SHP77 treated with DMSO at 0.1 percent for 48 hours (cell line): ENCODE measurements around the gene USP2.

Experiments used
- DNase-seq: peaks from one replicate; lab custom pipeline; 2025; lab: John Stamatoyannopoulos, UW

Gene USP2, protein sequence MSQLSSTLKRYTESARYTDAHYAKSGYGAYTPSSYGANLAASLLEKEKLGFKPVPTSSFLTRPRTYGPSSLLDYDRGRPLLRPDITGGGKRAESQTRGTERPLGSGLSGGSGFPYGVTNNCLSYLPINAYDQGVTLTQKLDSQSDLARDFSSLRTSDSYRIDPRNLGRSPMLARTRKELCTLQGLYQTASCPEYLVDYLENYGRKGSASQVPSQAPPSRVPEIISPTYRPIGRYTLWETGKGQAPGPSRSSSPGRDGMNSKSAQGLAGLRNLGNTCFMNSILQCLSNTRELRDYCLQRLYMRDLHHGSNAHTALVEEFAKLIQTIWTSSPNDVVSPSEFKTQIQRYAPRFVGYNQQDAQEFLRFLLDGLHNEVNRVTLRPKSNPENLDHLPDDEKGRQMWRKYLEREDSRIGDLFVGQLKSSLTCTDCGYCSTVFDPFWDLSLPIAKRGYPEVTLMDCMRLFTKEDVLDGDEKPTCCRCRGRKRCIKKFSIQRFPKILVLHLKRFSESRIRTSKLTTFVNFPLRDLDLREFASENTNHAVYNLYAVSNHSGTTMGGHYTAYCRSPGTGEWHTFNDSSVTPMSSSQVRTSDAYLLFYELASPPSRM

DNA sequence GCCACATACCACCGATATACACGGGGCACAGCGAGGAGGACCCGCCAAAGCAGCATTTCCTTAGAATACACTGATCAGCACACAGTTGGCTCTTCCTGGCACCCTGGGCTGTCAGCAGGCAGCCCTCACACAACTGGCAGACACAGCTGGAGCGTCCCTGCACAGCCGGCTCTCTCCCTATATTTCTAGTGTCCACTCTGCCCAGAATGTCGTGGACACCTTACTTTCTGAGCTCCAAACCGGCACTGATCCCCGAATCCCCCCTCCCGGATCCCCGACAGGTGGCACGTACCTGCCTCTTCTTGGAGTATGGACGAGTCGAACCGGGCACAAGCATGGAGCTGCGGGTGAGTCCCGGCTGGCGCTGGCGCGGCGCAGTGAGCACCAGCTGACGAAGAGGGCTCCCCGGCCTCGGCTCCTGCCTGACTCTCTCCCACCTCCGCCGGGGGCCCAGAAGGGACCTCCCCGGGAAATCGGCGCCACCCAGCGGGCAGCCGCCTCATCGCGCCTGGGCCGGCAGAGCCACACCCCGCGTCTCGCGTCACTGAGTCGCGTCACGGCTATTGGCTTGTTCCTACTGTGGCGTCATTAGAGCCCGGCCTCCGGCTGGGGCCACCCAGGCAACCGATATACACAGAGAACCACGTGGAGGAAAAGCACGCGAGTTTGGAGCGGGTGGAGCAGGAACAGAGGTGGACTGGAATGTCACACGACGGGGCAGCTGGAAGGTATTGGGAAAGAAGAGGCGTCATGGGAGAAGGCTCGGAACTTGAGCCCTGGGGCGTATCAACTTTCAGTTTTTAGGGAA, at the start of gene USP2:
TSS of gene USP2 (minus strand) at position 510 of the 808 bp plus-strand sequence. CDS start 8,210 bp downstream, outside the sequence.
- DNase-seq = peak; percentile 93

DNA sequence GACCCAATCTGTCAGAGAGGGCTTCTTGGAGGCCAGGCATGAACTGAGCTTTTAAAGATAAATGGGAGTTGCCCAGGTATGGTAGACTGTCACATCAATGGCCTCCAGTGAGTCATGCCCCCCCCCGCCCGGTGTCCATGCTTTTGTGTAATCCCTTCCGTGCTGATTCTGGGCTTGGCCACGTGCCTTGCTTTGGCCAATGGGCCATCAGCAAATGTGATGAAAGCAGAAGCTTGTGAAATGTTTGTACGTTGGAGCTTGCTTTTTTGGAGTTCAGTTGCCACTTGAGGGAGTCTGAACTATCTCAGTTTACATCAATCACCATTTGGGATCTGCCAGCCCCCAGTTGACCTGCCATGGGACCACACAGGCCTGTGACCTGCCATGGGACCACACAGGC, 45.8 kb upstream of the USP2 start:
- no peak for DNase-seq

DNA sequence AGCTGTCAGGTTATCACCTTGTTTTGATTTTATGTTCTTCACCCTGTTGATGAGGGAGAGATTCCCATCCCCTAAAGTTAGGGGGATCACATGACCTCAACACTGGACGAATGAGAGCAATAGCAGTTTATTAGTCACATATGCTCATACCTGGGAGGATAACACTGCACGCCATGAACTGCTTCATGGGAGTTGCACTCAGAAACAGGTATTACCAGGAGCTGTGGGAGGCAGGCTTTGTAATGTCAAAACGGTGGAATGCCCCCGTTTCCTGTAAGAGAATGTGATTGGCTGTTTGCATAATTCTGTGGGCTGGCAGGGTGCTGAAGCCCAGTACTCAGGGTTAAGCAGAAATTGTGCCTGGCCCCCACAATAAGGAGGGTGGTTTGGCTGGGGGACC, 44.7 kb upstream of the USP2 start:
- DNase-seq = no peak

DNA sequence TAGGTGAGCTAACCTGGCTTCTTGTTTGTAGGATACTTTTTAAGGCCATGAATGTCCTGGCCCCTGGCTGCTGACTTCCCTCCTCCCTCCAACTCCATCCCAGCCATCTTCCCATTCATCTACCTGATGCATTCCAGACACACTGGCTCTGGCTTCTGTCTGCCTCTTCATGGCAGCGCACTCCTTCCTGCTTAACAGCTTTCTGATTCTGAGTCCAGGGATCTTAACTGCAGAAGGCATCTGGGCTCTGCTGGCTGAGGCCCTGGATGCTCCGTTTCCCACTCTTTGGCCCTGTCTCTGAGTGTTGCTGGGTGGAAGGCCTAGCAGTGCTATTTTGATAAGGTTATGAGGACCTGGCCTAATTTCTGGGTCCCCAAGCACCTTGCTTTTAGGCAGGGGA, 43.3 kb upstream of the USP2 start:
- no peak for DNase-seq

DNA sequence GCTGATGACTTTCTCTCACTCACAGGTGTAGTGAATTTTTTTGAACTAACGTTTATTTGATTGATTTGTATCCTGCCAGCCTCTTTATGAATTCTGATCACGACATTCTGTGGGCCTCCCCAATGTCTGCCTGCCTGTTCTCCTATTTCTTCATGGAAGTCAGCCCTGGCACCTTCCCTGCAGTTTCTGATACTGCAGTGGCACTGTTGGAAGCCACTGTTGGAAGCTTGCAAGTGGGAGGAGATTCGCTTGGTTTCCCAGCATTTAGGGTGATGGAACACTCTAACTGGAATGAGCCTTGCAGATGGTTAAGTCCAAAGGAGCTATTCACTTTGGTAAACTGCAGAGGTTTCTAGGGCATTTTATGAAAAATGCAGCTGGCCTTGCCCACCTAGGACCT, 42.8 kb upstream of the USP2 start:
- no peak for DNase-seq

DNA sequence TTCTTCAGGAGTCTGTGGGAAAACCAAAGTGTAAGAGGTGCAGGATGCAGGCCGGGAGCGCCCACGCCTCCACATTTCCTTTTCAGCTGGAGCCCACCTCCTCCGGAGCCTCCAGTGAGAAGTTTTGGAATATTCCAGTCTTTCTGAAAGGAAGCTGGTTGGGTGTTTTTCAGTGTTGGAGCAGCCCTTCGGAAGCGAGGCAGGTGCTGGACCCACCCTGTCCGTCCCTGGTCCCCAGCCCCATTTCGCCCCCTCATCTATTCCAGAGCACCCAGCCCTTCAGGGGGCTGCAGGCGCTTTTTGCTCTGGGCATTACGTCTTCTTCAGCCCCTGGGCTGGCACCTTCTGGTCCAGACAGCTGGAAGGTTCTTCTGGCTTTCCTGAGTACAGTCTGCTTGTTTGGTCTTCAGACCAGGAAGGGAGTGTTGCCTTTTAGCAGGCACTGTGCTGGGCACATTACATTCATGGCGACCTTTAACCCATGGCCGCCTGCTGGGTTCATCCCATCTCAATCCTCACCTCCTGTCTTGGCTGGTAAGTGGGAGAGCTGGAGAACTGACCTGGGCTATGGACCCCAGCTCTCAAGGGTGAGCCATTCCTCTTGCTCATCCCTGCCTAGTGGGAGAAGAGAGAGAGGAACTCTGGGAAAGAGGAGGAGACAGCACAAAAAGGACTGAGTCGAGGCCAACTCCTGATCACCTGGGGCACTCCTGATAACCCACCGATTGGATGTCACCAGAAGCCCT, 42.2 kb upstream of the USP2 start:
- DNase-seq = no peak

DNA sequence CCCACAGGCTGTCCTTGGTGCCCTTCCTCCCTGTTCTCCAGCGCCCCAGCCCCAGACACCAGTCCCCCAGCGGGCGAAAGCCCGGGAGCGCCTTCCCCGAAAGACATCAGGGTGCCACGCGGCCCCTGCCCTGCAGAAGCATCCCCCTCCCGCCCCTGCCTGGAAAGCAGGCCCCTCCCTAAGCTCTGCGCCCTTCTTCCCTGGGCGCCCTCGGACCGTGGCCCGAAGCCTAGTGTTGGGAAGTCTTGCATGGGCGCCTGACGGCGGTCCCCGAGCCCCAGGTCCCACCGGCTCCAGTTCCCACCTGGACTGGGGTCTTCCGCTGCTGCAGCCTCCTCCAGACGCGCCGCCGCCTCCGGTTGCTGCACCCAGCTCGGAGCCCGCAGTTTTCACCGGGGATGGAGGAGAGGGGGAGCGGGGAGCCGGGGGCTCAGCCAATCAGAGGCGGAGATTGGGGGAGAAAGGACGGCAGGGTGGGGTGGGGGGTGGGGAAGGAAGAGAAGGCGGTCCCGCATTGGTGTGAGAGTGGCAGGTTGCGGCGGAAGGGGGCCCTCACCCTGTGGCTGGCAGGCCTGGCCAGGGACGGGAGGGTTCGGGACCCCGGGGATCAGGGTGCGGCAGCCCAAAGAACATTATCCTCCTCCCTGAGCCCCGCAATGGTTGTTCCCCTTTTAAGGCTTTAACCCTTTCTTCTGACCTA, 41.5 kb upstream of the USP2 start, which contains the start of gene THY1:
TSS of gene THY1 (minus strand) at position 364 of the 700 bp plus-strand sequence. CDS start 2,267 bp downstream, outside the sequence.
- no peak for DNase-seq

DNA sequence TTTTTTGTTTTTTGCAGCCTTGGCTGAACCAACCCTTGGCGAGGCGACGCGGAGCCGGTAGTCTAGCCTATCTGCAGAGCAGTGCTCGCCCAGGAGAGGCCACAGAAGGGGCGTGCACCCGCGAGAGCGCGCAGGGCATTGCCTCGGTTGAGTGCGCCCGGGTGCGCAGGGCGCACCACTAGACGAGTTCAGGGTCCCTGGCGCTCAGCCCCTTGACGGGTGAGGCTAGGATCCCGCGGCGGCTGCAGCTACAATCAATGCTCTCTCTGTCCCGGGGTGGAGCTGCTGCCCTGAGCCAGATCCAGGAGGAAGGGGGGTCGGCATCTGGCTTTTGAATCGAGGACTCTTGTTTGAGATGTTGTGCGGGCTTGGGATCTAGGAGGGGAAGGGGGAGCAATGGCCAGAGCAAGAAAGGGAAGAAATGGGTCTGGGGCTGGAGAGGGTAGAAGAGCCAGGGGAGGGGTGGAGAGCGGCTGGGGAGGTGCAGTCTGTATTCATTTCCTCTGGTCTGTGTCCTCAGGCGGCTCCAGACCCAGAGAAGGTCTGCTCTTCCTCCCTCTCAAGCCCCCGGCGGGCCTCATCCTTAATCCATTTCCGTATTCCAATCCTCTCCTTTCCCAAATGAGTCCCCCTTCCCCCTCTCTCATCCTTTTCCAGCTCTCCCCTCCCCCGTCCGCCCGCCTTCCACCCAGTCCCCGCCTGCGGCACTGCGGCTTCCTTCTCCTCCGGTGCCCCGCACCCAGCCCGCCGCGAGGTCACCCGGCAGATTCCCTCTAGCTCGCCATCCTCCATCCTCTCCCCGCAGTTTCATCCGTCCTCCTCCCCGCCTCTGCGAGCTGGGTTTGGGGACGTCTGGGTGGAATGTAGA, 40.7 kb upstream of the USP2 start:
- no peak for DNase-seq

DNA sequence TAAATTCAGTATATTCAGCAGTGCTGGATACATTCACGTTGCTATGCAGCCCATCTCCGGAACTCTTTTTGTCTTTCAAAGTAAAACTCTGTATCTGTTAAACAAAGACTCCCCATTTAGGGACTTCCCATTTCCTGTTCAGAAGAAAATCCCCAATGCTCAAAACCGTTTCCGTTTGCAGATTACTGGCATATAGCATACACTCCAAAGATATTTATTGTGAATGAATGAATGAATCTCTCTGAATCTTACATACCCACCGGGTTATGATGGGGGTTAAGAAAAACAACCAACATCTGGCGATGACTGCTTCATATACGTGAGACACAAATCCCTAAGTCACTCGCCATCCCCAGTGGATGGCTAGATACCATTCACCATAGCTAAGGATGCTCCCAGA, 39.9 kb upstream of the USP2 start:
- no peak for DNase-seq

DNA sequence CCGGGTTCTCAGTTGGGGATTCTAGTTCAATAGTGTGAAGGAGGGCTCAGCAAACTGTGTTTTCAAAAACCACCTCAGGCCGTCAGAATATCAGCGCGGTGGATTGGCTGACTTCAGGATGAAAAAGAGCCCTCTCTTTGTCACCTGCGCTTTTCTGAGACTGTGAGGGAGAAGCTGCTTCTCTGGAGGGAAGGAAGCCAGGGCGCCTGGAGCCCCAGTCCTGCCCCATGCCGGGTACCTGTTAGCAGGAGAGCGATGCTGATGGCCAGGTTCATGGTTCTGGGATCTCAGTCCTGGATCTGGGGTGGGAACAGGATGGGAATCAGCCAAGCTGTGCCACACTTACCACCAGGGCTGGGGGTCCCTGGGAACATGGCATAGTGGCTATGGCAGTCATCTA, 39.1 kb upstream of the USP2 start:
- no peak for DNase-seq

DNA sequence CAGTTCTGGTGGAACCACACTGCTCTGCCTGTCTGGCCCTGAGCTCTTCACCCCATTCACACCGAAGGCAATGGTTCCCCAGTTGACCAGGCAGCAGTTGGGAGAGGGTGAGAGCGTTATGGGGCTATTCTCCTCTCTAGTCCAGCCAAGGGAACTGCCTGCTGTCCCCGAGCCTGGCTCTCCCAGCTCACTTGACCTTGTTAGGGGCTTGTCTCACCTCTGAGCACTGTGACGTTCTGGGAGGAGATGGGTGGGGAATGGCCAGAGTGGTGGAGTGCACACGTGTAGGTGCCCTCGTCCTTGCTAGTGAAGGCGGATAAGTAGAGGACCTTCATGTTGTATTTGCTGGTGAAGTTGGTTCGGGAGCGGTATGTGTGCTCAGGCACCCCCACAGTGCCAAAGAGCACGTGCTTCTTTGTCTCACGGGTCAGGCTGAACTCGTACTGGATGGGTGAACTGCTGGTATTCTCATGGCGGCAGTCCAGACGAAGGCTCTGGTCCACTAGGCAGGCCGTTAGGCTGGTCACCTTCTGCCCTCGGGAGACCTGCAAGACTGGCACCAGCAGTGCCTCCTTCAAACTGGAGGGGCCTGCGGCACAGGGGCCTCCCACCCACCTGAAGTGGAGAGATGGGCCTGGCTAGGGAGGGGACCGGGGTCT, 38.5 kb upstream of the USP2 start:
- DNase-seq = no peak

DNA sequence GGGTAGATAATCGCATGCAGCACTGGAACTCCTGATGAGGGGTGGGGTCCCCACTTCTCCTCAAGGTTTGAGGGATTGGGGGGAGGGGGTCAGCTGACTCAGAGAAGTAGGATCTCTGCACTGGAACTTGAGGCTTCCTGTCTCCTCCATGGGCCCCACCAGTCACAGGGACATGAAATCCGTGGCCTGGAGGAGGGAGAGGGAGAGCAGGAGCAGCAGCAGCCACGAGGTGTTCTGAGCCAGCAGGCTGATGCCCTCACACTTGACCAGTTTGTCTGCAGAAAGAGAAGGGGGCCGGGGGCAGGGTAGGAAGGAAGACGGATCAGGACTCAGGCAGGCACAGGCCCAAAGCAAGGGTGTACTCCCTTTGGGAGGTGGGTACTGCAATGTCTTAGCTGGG, 37.8 kb upstream of the USP2 start:
- DNase-seq = no peak

DNA sequence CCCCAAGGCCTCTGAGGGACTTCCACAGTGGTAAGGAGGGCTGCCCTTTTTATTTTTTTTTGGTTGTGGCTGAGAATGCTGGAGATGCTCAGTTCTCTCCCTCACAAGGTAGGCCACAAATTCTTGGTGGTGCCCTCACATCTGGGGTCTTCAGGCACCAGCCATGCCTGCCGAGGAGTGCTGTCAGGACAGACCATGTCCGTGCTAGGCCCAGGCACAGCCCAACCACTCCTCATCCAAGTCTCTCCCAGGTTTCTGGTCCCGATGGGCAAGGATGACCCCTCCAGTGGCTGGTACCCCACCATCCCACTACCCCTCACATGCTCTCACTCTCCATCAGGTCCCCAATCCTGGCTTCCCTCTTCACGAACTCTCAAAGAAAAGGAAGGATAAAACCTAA, 37.3 kb upstream of the USP2 start:
- no peak for DNase-seq

DNA sequence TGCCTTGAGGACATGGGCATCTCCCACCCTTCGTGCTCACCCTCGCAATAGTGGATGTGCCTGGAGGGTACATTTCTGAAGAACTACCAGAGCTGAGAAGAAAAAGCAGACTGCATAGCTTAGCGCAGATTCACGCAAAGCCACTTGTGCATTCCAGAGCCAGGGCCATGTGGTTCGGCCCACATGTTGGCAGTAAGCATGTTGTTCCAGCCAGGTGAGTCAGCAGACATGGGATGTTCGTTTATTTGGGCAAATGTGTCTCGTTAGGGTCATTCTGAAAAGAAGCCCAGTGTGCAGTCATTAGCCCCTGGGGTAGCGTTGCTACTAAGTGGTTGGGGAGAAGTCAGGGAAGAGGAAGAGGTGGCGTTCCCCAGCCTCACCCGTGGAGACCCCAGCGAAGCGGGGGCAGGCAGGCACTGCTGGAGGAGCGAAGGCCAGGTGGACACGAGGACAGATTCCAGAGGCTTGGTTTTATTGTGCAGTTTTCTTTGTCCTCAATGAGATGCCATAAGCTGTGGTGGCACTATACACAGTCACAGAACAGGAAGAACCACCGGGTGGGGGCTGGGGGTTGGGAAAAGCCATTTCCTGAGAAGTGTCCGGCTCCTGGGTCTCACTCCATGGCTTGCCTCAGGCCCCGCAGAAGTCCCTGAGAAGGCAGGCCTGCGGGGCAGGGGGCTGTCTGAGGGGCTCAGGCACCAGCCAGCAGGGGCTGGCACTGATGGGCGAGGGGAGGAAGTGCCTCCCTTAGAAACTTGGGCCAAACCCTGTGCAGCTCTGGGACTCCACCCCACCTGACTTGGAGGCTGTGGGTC, 36.4 kb upstream of the USP2 start:
- no peak for DNase-seq

DNA sequence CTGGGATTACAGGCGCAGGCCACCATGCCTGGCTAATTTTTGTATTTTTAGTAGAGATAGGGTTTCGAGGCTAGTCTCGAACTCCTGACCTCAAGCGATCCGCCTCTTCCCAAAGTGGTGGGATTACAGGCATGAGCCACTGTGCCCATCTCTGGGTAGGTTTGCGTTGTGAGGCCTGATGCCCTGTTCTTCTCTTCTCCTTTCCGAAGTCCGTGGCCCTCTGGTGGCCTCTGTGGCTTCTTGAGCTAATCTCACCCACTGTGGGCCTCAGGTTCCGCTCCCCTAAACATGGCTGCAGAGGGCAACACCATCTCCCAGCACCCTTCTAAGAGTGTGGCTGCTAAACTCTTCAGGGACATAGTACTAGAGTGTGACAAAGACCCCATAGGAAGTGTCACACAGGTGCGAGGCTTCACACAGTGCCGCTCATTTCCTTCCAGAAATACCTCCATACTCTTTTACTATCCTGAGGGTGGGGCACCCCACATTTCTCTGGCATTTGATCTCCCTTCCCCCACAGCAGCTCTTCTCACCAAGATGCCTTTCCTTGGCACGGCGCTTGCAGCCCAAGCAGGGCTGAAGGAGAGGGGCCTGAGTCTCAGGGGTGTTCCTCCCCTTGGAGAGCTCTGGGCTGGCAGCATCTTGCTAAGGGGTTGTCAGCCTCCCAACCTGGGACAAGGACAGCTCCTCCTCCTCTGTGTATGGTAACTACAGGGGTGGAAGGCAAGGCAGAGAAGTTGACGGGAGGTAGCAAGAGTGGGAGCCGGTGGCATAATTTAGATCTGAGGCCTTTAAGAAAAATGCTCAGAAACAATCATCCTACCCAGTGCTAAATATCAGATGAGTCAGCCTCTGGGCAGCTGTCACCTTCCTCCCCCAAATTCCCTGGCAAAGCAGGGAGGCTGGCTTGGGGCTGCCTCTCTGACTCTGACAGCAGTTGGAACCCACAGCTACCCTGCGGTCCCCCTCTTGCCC, 35.4 kb upstream of the USP2 start:
- DNase-seq = no peak

DNA sequence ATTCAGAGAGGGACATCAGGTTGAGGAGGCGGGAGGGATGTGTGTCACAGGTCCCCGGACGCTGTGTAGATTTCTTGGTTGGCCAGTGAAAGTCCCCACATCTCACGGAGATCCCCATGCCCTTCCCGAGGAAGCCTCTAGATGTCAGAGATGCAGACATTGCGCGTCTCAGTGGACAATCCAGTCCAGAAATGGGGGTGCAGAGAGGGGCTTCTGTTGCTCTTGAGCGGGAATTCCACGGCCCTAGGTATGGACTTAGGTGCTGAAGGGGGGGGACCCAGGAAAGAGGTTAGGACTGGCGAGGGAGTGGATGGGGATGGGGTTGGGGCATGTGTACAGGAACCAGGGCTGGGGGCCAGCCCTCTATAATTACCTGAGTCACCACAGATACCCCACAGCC, 34.5 kb upstream of the USP2 start:
- no peak for DNase-seq

DNA sequence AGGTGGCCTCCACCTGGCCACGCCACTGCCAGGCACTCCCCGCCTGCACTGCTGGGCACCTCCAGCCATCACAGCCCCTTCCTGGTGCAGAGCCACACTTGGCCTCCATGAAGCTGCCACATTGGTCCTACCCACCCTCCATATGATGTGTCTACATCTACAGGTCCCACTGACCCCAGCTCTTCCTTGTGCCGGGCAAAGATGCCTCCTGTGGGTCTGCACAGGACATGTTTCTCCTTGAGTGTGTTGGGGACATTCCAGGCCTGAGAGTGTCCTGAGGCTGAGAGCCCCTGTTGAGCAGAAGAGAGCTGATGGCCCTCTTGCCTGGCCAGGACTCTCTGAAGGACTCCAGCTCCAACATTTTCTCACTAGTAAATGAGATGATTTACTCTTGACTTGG, 34.0 kb upstream of the USP2 start:
- no peak for DNase-seq

DNA sequence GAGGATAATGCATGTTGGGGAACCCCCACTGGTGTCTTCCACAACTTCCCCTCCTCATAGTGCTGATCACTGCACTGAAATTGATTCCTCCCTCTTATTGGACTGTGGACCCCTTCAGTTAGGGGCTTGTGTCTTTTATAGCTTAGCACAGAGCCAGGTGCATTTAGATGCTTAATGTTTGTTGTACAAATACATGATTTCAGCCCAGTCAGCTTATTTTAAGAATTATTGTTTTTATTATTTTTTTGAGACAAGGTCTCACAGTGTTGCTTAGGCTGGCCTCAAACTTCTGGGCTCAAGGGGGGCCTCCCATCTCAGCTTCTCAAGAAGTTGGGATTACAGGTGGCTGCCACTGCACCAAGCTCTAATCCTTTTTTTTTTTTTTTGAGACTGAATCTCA, 33.2 kb upstream of the USP2 start:
- DNase-seq = no peak
